ENCODE results near the gene PBX1. TPM values are rescaled to one million over a fixed set of nuclear protein-coding genes. Genes with fewer than 3 reads are reported as not detected.

Gene PBX1
- total and polyA plus RNA-seq, 2 experiments from 2014 or later, result 40.0 to 104 TPM

DNA sequence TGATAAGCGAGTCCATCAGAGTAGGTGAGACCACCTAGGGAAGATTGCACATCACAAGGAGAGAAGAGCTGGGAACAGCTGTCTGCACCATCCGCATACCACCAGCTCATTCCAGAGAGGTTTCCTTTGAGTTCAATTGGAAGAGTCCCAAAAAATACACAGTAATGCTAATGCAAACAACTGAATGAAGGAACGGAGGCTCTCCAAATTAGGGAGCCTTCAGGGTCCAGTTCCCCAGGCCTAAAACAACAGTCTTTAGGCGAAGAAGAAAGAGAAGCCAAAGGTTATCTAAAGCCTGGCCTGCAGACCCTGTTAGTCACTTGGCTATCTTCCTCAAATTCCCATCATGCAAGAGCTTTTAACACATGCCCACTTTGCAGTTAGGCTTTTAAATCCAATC is 246.4 kb downstream of the PBX1 start (continued):
- TF ChIP-seq, protein P1, sequence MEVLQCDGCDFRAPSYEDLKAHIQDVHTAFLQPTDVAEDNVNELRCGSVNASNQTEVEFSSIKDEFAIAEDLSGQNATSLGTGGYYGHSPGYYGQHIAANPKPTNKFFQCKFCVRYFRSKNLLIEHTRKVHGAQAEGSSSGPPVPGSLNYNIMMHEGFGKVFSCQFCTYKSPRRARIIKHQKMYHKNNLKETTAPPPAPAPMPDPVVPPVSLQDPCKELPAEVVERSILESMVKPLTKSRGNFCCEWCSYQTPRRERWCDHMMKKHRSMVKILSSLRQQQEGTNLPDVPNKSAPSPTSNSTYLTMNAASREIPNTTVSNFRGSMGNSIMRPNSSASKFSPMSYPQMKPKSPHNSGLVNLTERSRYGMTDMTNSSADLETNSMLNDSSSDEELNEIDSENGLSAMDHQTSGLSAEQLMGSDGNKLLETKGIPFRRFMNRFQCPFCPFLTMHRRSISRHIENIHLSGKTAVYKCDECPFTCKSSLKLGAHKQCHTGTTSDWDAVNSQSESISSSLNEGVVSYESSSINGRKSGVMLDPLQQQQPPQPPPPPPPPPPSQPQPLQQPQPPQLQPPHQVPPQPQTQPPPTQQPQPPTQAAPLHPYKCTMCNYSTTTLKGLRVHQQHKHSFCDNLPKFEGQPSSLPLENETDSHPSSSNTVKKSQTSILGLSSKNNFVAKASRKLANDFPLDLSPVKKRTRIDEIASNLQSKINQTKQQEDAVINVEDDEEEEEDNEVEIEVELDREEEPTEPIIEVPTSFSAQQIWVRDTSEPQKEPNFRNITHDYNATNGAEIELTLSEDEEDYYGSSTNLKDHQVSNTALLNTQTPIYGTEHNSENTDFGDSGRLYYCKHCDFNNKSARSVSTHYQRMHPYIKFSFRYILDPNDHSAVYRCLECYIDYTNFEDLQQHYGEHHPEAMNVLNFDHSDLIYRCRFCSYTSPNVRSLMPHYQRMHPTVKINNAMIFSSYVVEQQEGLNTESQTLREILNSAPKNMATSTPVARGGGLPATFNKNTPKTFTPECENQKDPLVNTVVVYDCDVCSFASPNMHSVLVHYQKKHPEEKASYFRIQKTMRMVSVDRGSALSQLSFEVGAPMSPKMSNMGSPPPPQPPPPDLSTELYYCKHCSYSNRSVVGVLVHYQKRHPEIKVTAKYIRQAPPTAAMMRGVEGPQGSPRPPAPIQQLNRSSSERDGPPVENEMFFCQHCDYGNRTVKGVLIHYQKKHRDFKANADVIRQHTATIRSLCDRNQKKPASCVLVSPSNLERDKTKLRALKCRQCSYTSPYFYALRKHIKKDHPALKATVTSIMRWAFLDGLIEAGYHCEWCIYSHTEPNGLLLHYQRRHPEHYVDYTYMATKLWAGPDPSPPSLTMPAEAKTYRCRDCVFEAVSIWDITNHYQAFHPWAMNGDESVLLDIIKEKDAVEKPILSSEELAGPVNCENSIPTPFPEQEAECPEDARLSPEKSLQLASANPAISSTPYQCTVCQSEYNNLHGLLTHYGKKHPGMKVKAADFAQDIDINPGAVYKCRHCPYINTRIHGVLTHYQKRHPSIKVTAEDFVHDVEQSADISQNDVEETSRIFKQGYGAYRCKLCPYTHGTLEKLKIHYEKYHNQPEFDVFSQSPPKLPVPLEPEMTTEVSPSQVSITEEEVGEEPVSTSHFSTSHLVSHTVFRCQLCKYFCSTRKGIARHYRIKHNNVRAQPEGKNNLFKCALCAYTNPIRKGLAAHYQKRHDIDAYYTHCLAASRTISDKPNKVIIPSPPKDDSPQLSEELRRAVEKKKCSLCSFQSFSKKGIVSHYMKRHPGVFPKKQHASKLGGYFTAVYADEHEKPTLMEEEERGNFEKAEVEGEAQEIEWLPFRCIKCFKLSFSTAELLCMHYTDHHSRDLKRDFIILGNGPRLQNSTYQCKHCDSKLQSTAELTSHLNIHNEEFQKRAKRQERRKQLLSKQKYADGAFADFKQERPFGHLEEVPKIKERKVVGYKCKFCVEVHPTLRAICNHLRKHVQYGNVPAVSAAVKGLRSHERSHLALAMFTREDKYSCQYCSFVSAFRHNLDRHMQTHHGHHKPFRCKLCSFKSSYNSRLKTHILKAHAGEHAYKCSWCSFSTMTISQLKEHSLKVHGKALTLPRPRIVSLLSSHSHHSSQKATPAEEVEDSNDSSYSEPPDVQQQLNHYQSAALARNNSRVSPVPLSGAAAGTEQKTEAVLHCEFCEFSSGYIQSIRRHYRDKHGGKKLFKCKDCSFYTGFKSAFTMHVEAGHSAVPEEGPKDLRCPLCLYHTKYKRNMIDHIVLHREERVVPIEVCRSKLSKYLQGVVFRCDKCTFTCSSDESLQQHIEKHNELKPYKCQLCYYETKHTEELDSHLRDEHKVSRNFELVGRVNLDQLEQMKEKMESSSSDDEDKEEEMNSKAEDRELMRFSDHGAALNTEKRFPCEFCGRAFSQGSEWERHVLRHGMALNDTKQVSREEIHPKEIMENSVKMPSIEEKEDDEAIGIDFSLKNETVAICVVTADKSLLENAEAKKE (CRISPR knock-in tag; IDR thresholded peaks at IDR 0.05), result no peak
- TF ChIP-seq, protein P2, sequence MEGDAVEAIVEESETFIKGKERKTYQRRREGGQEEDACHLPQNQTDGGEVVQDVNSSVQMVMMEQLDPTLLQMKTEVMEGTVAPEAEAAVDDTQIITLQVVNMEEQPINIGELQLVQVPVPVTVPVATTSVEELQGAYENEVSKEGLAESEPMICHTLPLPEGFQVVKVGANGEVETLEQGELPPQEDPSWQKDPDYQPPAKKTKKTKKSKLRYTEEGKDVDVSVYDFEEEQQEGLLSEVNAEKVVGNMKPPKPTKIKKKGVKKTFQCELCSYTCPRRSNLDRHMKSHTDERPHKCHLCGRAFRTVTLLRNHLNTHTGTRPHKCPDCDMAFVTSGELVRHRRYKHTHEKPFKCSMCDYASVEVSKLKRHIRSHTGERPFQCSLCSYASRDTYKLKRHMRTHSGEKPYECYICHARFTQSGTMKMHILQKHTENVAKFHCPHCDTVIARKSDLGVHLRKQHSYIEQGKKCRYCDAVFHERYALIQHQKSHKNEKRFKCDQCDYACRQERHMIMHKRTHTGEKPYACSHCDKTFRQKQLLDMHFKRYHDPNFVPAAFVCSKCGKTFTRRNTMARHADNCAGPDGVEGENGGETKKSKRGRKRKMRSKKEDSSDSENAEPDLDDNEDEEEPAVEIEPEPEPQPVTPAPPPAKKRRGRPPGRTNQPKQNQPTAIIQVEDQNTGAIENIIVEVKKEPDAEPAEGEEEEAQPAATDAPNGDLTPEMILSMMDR (conservative IDR thresholded peaks at IDR 0.05; ENCODE audit: low read depth in 2 of 2), result no peak
- no peak for TF ChIP-seq ZNF114 (CRISPR knock-in tag; IDR thresholded peaks at IDR 0.05)
- no peak for TF ChIP-seq JUNB (IDR thresholded peaks at IDR 0.05; ENCODE audit: unreplicated experiment)
- TF ChIP-seq ZNF331 (CRISPR knock-in tag; IDR thresholded peaks at IDR 0.05; ENCODE audit: low read depth), result no peak
- no peak for TF ChIP-seq CREB1 (CRISPR knock-in tag; IDR thresholded peaks at IDR 0.05; ENCODE audit: low read depth)
- TF ChIP-seq, protein P3, sequence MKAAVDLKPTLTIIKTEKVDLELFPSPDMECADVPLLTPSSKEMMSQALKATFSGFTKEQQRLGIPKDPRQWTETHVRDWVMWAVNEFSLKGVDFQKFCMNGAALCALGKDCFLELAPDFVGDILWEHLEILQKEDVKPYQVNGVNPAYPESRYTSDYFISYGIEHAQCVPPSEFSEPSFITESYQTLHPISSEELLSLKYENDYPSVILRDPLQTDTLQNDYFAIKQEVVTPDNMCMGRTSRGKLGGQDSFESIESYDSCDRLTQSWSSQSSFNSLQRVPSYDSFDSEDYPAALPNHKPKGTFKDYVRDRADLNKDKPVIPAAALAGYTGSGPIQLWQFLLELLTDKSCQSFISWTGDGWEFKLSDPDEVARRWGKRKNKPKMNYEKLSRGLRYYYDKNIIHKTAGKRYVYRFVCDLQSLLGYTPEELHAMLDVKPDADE (IDR thresholded peaks at IDR 0.05), result no peak

Data from GM23338 (cell line).